ENCODE data around the gene MTHFS.
"Not testable (repeated sequence)": the region's sequence is repeated elsewhere in the genome, so short reads cannot be mapped to it uniquely, and the experiment has no call there.

GRCh38 chr15:79898786-79899185, 2.0 kb upstream of the MTHFS start:
- TF ChIP-seq EZH2phosphoT487 (IDR thresholded peaks at IDR 0.05; ENCODE audit: borderline replicate concordance, low read length); CTCF (IDR thresholded peaks at IDR 0.05; ENCODE audit: low read depth, low read length, poor library complexity, severe bottlenecking): not testable (repeated sequence)

Data from DOHH2 (cell line).